ENCODE measurements around the gene ACKR4.

Gene ACKR4

DNA sequence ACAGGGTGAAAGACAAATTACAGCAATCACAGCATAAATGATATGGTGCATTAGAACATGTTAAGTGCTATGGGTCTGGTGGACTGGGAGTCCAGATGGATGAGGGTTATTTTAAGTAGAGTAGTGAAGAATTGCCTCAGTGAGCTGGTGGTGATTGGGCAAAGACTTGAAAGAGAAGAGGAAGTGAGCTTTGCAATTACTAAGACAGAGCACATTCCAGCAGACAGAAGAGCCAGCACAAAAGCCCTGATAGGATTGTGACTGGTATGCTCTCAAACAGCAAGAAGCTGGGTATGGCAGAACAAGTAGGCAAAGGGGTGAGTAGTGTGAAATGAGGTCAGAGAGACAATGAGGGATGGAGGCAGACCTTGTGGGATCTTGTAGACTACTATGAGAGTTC, 2.1 kb upstream of the ACKR4 start:
- no peaks in the 10 kb centered on the region for H4K20me1 ChIP-seq (ENCODE audit: insufficient read depth, low read length)
- 0 out of 2 replicates have a peak, but pooled peaks cover 6% of the 10 kb centered on the region for H3K36me3 ChIP-seq (ENCODE audit: insufficient read depth, low read length)
- no peak overlapping the region for H3K27ac ChIP-seq (ENCODE audit: low read depth, low read length, poor library complexity, severe bottlenecking)
- H3F3A ChIP-seq (ENCODE audit: insufficient read depth, low read length) = no peaks in the 10 kb centered on the region
- no peaks in the 10 kb centered on the region for H3K79me2 ChIP-seq (ENCODE audit: insufficient read depth, low read length)
- no peak overlapping the region for H2AFZ ChIP-seq (ENCODE audit: low read length)
- no peaks in the 10 kb centered on the region for H3K9me2 ChIP-seq (ENCODE audit: low read depth, low read length)
- no peak overlapping the region for H3K4me3 ChIP-seq (ENCODE audit: low read depth, low read length, poor library complexity, severe bottlenecking)
- H3K4me1 ChIP-seq (ENCODE audit: insufficient read depth, low read length, severe bottlenecking) = peaks cover 5% of the 10 kb centered on the region
- TF ChIP-seq, protein P1, sequence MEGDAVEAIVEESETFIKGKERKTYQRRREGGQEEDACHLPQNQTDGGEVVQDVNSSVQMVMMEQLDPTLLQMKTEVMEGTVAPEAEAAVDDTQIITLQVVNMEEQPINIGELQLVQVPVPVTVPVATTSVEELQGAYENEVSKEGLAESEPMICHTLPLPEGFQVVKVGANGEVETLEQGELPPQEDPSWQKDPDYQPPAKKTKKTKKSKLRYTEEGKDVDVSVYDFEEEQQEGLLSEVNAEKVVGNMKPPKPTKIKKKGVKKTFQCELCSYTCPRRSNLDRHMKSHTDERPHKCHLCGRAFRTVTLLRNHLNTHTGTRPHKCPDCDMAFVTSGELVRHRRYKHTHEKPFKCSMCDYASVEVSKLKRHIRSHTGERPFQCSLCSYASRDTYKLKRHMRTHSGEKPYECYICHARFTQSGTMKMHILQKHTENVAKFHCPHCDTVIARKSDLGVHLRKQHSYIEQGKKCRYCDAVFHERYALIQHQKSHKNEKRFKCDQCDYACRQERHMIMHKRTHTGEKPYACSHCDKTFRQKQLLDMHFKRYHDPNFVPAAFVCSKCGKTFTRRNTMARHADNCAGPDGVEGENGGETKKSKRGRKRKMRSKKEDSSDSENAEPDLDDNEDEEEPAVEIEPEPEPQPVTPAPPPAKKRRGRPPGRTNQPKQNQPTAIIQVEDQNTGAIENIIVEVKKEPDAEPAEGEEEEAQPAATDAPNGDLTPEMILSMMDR (IDR thresholded peaks at IDR 0.05; ENCODE audit: low read length) = no peak
- TF ChIP-seq EZH2 (IDR thresholded peaks at IDR 0.05; ENCODE audit: borderline replicate concordance, low read length) = no peak
- no peak overlapping the region for H3K9ac ChIP-seq (ENCODE audit: low read length)
- H3K9me3 ChIP-seq (ENCODE audit: low read length) = no peaks in the 10 kb centered on the region
- H3K27me3 ChIP-seq (ENCODE audit: insufficient read depth, low read length) = no peaks in the 10 kb centered on the region
- no peak overlapping the region for H3K4me2 ChIP-seq (ENCODE audit: low read length)

DNA sequence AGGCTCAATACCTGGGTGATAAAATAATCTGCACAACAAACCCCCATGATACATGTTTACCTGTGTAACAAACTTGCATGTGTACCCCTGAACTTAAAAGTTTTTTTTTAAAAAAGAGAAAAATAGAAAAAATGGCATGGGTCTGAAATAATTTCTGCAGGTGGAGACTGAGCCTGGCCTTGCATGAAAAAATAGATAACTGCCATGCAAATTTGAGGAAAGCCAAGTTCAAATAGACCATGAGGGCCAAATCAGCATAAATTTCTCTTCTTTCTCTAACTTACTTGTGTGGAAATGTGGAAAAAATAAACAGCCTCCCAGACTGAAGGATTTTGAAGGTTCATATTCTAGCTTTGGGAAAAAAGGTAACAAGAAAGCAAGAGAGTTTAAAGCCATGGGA, 744 bp upstream of the ACKR4 start:
- Histone ChIP-seq H3K27ac (ENCODE audit: low read depth, low read length, poor library complexity, severe bottlenecking) (no peak overlapping the region), H3K4me2 (ENCODE audit: low read length) (no peak overlapping the region), H2AFZ (ENCODE audit: low read length) (no peak overlapping the region), H3K4me1 (ENCODE audit: insufficient read depth, low read length, severe bottlenecking) (peaks cover 5% of the 10 kb centered on the region), H3K9ac (ENCODE audit: low read length) (no peak overlapping the region), H3K9me2 (ENCODE audit: low read depth, low read length) (no peaks in the 10 kb centered on the region), H3K9me3 (ENCODE audit: low read length) (no peaks in the 10 kb centered on the region), H3K4me3 (ENCODE audit: low read depth, low read length, poor library complexity, severe bottlenecking) (no peak overlapping the region), H3K79me2 (ENCODE audit: insufficient read depth, low read length) (no peaks in the 10 kb centered on the region), H3K36me3 (ENCODE audit: insufficient read depth, low read length) (0 out of 2 replicates have a peak, but pooled peaks cover 6% of the 10 kb centered on the region), H3K27me3 (ENCODE audit: insufficient read depth, low read length) (no peaks in the 10 kb centered on the region), H4K20me1 (ENCODE audit: insufficient read depth, low read length) (no peaks in the 10 kb centered on the region), H3F3A (ENCODE audit: insufficient read depth, low read length) (no peaks in the 10 kb centered on the region)
- TF ChIP-seq, protein P1 (IDR thresholded peaks at IDR 0.05; ENCODE audit: low read length) = no peak
- TF ChIP-seq EZH2 (IDR thresholded peaks at IDR 0.05; ENCODE audit: borderline replicate concordance, low read length) = no peak

GRCh38 chr3:132597660-132598059, 590 bp downstream of the ACKR4 start:
- Histone ChIP-seq H3K9me2 (ENCODE audit: low read depth, low read length) (no peaks in the 10 kb centered on the region), H3K79me2 (ENCODE audit: insufficient read depth, low read length) (no peaks in the 10 kb centered on the region), H3F3A (ENCODE audit: insufficient read depth, low read length) (no peaks in the 10 kb centered on the region), H3K4me1 (ENCODE audit: insufficient read depth, low read length, severe bottlenecking) (peaks cover 5% of the 10 kb centered on the region), H3K36me3 (ENCODE audit: insufficient read depth, low read length) (peaks cover 8% of the 10 kb centered on the region; the same call in 1 of the 2 replicates), H3K9ac (ENCODE audit: low read length) (no peak overlapping the region), H3K9me3 (ENCODE audit: low read length) (no peaks in the 10 kb centered on the region), H3K27ac (ENCODE audit: low read depth, low read length, poor library complexity, severe bottlenecking) (no peak overlapping the region), H3K27me3 (ENCODE audit: insufficient read depth, low read length) (no peaks in the 10 kb centered on the region), H2AFZ (ENCODE audit: low read length) (no peak overlapping the region), H3K4me2 (ENCODE audit: low read length) (no peak overlapping the region), H3K4me3 (ENCODE audit: low read depth, low read length, poor library complexity, severe bottlenecking) (no peak overlapping the region), H4K20me1 (ENCODE audit: insufficient read depth, low read length) (no peaks in the 10 kb centered on the region)
- TF ChIP-seq, protein P1 (IDR thresholded peaks at IDR 0.05; ENCODE audit: low read length) = no peak

All from OCI-LY1 (cell line).